ENCODE measurements around the gene DSG4. TPM values are rescaled to one million over a fixed set of nuclear protein-coding genes. Genes with fewer than 3 reads are reported as not detected.

The DSG4 gene
- total RNA-seq, 1 donor from 2014 or later = not detected

DNA sequence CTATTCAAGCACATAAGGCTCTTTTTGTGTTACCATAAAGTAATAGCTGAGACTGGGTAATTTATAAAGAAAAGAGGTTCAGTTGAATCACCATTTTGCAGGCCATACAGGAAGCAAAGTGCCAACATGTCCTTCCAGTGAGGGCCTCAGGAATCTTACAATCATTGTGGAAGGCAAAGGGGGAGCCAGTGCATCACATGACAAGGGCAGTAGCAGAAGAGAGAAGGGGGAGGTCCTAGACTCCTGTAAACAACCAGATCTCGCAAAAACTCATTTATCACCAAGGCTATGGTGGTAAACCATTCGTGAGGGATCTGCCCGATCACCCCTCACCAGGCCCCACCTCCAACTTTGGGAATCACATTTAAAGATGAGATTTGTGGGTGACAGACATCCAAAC, 16.7 kb downstream of the DSG4 start:
- H3K4me3 ChIP-seq = no peak overlapping the region
- Mint-ChIP-seq H3K4me1 (no peaks in the 10 kb centered on the region), H3K27me3 (ENCODE audit: insufficient read depth, low read depth) (peaks cover 2% of the 10 kb centered on the region), H3K36me3 (no peaks in the 10 kb centered on the region), H3K9me3 (no peaks in the 10 kb centered on the region), H3K4me3 (no peak overlapping the region), H3K27ac (no peak overlapping the region)
- H3K9ac ChIP-seq = no peak overlapping the region
- no peak overlapping the region for H3K4me2 ChIP-seq
- no peaks in the 10 kb centered on the region for H3K36me3 ChIP-seq
- DNase-seq (ENCODE audit: low spot score) = no peak
- H3K79me2 ChIP-seq (ENCODE audit: low read depth) = no peaks in the 10 kb centered on the region
- H4K20me1 ChIP-seq (ENCODE audit: low read depth) = no peaks in the 10 kb centered on the region
- H3K27me3 ChIP-seq = no peaks in the 10 kb centered on the region
- peaks cover 2% of the 10 kb centered on the region for H3K4me1 ChIP-seq
- H3F3A ChIP-seq (ENCODE audit: low read depth) = no peaks in the 10 kb centered on the region
- H3K27ac ChIP-seq = no peak overlapping the region
- TF ChIP-seq EZH2phosphoT487 (IDR thresholded peaks at IDR 0.05) = no peak
- TF ChIP-seq, protein P1, sequence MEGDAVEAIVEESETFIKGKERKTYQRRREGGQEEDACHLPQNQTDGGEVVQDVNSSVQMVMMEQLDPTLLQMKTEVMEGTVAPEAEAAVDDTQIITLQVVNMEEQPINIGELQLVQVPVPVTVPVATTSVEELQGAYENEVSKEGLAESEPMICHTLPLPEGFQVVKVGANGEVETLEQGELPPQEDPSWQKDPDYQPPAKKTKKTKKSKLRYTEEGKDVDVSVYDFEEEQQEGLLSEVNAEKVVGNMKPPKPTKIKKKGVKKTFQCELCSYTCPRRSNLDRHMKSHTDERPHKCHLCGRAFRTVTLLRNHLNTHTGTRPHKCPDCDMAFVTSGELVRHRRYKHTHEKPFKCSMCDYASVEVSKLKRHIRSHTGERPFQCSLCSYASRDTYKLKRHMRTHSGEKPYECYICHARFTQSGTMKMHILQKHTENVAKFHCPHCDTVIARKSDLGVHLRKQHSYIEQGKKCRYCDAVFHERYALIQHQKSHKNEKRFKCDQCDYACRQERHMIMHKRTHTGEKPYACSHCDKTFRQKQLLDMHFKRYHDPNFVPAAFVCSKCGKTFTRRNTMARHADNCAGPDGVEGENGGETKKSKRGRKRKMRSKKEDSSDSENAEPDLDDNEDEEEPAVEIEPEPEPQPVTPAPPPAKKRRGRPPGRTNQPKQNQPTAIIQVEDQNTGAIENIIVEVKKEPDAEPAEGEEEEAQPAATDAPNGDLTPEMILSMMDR (IDR thresholded peaks at IDR 0.05) = no peak
- TF ChIP-seq EZH2 (IDR thresholded peaks at IDR 0.05) = no peak
- no peaks in the 10 kb centered on the region for H3K9me3 ChIP-seq (ENCODE audit: low read depth)
- H2AFZ ChIP-seq (replicated peaks) = peak overlapping the region; percentile 83

DNA sequence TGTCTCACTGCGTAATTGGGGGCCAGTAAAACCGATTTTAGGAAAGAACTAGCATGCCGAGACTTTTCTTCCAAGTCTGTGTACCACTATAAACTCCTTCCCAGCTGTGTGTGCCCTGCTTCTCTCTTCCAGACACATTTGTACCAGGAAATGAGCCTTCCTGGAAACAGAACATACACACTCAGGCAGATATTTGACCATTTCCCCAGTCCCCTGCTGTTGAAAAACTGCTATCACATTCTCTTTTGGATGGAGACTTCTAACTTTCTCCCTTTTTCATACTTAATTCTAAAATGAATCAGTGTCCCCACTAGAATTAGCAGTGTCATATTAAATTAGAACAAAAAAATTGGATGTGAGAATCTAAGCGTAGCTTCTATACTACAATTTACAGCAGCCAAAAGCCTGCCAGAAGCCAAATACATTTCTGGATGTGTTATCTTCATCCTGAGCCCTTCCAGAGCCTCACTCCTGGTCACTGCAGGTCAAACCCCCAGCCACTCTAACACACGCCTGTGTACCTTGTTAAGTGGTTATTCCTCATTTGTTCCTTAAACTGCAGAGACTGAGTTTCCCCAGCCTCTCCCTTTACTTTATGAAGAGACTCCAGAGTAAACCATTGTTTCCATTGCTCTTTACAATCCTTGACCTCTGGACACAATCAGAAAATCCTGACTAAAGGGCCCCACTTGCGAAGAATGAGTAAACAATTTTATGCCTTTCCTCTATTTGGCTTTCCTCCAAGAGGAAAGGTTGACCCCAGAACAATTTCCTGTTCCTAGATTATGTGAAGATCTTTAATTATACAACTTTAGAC, 20.4 kb downstream of the DSG4 start:
- H3K4me2 ChIP-seq = no peak overlapping the region
- no peaks in the 10 kb centered on the region for H3K9me3 ChIP-seq (ENCODE audit: low read depth)
- H3K4me3 Mint-ChIP-seq = no peak overlapping the region
- no peaks in the 10 kb centered on the region for H3K4me1 ChIP-seq
- H3K4me1 Mint-ChIP-seq = no peaks in the 10 kb centered on the region
- no peaks in the 10 kb centered on the region for H3K79me2 ChIP-seq (ENCODE audit: low read depth)
- no peak overlapping the region for H3K27ac ChIP-seq
- H3F3A ChIP-seq (ENCODE audit: low read depth) = no peaks in the 10 kb centered on the region
- no peak overlapping the region for H2AFZ ChIP-seq (replicated peaks)
- peaks cover 2% of the 10 kb centered on the region for H3K27me3 Mint-ChIP-seq (ENCODE audit: insufficient read depth, low read depth)
- H3K27me3 ChIP-seq = no peaks in the 10 kb centered on the region
- H3K36me3 ChIP-seq = no peaks in the 10 kb centered on the region
- H3K9me3 Mint-ChIP-seq = no peaks in the 10 kb centered on the region
- H4K20me1 ChIP-seq (ENCODE audit: low read depth) = no peaks in the 10 kb centered on the region
- H3K4me3 ChIP-seq = no peak overlapping the region
- no peak overlapping the region for H3K9ac ChIP-seq
- no peak for DNase-seq (ENCODE audit: low spot score)
- H3K27ac Mint-ChIP-seq = no peak overlapping the region
- no peak for TF ChIP-seq EZH2 (IDR thresholded peaks at IDR 0.05)
- TF ChIP-seq, protein P1 (IDR thresholded peaks at IDR 0.05) = peak; percentile 4
- H3K36me3 Mint-ChIP-seq = no peaks in the 10 kb centered on the region

GRCh38 chr18:31398191-31398590, 21.6 kb downstream of the DSG4 start:
- H3K79me2 ChIP-seq (ENCODE audit: low read depth) = no peaks in the 10 kb centered on the region
- no peak overlapping the region for H2AFZ ChIP-seq (replicated peaks)
- H3K4me2 ChIP-seq = no peak overlapping the region
- no peak overlapping the region for H3K27ac Mint-ChIP-seq
- no peak overlapping the region for H3K4me3 ChIP-seq
- no peaks in the 10 kb centered on the region for H3K27me3 ChIP-seq
- no peaks in the 10 kb centered on the region for H3K36me3 ChIP-seq
- H3K9me3 ChIP-seq (ENCODE audit: low read depth) = no peaks in the 10 kb centered on the region
- no peaks in the 10 kb centered on the region for H4K20me1 ChIP-seq (ENCODE audit: low read depth)
- H3K4me1 ChIP-seq = no peaks in the 10 kb centered on the region
- H3F3A ChIP-seq (ENCODE audit: low read depth) = no peaks in the 10 kb centered on the region
- H3K9ac ChIP-seq = no peak overlapping the region
- TF ChIP-seq EZH2phosphoT487 (IDR thresholded peaks at IDR 0.05) = no peak
- no peak for TF ChIP-seq EZH2 (IDR thresholded peaks at IDR 0.05)
- TF ChIP-seq, protein P1 (IDR thresholded peaks at IDR 0.05) = no peak
- H3K36me3 Mint-ChIP-seq = no peaks in the 10 kb centered on the region
- no peaks in the 10 kb centered on the region for H3K9me3 Mint-ChIP-seq
- H3K27ac ChIP-seq = no peak overlapping the region
- H3K4me1 Mint-ChIP-seq = no peaks in the 10 kb centered on the region
- H3K27me3 Mint-ChIP-seq (ENCODE audit: insufficient read depth, low read depth) = peaks cover 2% of the 10 kb centered on the region
- no peak for DNase-seq (ENCODE audit: low spot score)
- H3K4me3 Mint-ChIP-seq = no peak overlapping the region
